ENCODE measurements around the gene PDE3A. TPM values are rescaled to one million over a fixed set of nuclear protein-coding genes. Genes with fewer than 3 reads are reported as not detected.

PDE3A gene
- total RNA-seq, 1 experiment from 2014 or later = 0.12 TPM

- Histone ChIP-seq H3K4me2 (ENCODE audit: low read length) (no peak overlapping the region), H3K27ac (ENCODE audit: low read depth, low read length) (no peak overlapping the region), H3K4me1 (ENCODE audit: control insufficient read depth in 1 of 2, insufficient read depth in 2 of 2, low read length in 2 of 2) (no peaks in the 10 kb centered on the region), H3K9me3 (ENCODE audit: control insufficient read depth in 1 of 2, insufficient read depth in 1 of 2, low read depth in 1 of 2, low read length in 2 of 2) (no peaks in the 10 kb centered on the region), H3K36me3 (ENCODE audit: control insufficient read depth in 1 of 2, insufficient read depth in 2 of 2, low read length in 2 of 2) (no peaks in the 10 kb centered on the region), H3K27me3 (ENCODE audit: insufficient read depth, low read length) (no peaks in the 10 kb centered on the region), H2AFZ (ENCODE audit: low read depth, low read length, poor library complexity, severe bottlenecking) (no peak overlapping the region), H3K9me2 (ENCODE audit: insufficient read depth) (no peaks in the 10 kb centered on the region), H3K4me3 (replicated peaks in 1 of 2; ENCODE audit: low read depth in 1 of 2, low read length in 2 of 2) (no peak overlapping the region), H3K9ac (ENCODE audit: low read length) (no peak overlapping the region), H3K79me2 (ENCODE audit: insufficient read depth, low read length) (no peaks in the 10 kb centered on the region), H4K20me1 (ENCODE audit: insufficient read depth) (no peaks in the 10 kb centered on the region)
- ChIA-PET RAD21 (ENCODE audit: low non-redundant PET in 1 of 2, low total read pairs in 2 of 2, uncharacterized antibody in 2 of 2, unreplicated experiment in 2 of 2) (no interaction called here), CTCF (no interaction called here), POLR2A (no interaction called here)
- intact Hi-C loops (cut with micrococcal nuclease) = no loop called here
- BruUV-seq (replicated peaks) = no TSS peak
- DNase-seq (ENCODE audit: low read depth, low spot score) (no peak), ATAC-seq (no peak)
- TF ChIP-seq POLR2A (IDR thresholded peaks at IDR 0.05; ENCODE audit: borderline replicate concordance, extremely low read depth, insufficient read depth, insufficient read length) (no peak), ATF3 (IDR thresholded peaks at IDR 0.05) (no peak), TCF7L2 (IDR thresholded peaks at IDR 0.05; ENCODE audit: borderline replicate concordance, extremely low read depth, insufficient read depth, insufficient read length) (no peak), ZNF274 (IDR thresholded peaks at IDR 0.05; ENCODE audit: low read depth, low read length) (no peak), SP1 (IDR thresholded peaks at IDR 0.05; ENCODE audit: low read depth) (no peak), EZH2phosphoT487 (IDR thresholded peaks at IDR 0.05; ENCODE audit: borderline replicate concordance) (no peak), MAX (IDR thresholded peaks at IDR 0.05) (no peak), EZH2 (IDR thresholded peaks at IDR 0.05) (no peak), CBX3 (IDR thresholded peaks at IDR 0.05; ENCODE audit: low read depth) (no peak), FOSL1 (IDR thresholded peaks at IDR 0.05; ENCODE audit: low read depth) (no peak), EGR1 (IDR thresholded peaks at IDR 0.05; ENCODE audit: low read depth) (no peak)
- TF ChIP-seq, protein P1, sequence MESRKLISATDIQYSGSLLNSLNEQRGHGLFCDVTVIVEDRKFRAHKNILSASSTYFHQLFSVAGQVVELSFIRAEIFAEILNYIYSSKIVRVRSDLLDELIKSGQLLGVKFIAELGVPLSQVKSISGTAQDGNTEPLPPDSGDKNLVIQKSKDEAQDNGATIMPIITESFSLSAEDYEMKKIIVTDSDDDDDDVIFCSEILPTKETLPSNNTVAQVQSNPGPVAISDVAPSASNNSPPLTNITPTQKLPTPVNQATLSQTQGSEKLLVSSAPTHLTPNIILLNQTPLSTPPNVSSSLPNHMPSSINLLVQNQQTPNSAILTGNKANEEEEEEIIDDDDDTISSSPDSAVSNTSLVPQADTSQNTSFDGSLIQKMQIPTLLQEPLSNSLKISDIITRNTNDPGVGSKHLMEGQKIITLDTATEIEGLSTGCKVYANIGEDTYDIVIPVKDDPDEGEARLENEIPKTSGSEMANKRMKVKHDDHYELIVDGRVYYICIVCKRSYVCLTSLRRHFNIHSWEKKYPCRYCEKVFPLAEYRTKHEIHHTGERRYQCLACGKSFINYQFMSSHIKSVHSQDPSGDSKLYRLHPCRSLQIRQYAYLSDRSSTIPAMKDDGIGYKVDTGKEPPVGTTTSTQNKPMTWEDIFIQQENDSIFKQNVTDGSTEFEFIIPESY (IDR thresholded peaks at IDR 0.05; ENCODE audit: extremely low read depth, insufficient replicate concordance, low read length) = no peak
- TF ChIP-seq, protein P2, sequence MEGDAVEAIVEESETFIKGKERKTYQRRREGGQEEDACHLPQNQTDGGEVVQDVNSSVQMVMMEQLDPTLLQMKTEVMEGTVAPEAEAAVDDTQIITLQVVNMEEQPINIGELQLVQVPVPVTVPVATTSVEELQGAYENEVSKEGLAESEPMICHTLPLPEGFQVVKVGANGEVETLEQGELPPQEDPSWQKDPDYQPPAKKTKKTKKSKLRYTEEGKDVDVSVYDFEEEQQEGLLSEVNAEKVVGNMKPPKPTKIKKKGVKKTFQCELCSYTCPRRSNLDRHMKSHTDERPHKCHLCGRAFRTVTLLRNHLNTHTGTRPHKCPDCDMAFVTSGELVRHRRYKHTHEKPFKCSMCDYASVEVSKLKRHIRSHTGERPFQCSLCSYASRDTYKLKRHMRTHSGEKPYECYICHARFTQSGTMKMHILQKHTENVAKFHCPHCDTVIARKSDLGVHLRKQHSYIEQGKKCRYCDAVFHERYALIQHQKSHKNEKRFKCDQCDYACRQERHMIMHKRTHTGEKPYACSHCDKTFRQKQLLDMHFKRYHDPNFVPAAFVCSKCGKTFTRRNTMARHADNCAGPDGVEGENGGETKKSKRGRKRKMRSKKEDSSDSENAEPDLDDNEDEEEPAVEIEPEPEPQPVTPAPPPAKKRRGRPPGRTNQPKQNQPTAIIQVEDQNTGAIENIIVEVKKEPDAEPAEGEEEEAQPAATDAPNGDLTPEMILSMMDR (IDR thresholded peaks at IDR 0.05 in 2 of 3, conservative IDR thresholded peaks at IDR 0.05 in 1 of 3; ENCODE audit: borderline replicate concordance in 1 of 3, insufficient read depth in 1 of 3, low read depth in 2 of 3, low read length in 2 of 3) = no peak
Observed at GRCh38 chr12:20455001-20455706, 86.8 kb downstream of the PDE3A start.

Data from HCT116 (cell line).